Measurements from ENCODE around the gene CTSW. TPM values are rescaled to one million over a fixed set of nuclear protein-coding genes. Genes with fewer than 3 reads are reported as not detected.

The CTSW gene
- total RNA-seq, 1 donor = 0.43 TPM

GRCh38 chr11:65868076-65868667 is 11.5 kb upstream of the CTSW start:
- no peak overlapping the region for H3K4me3 ChIP-seq (ENCODE audit: low read depth, low read length)
- no peak for TF ChIP-seq CTCF (IDR thresholded peaks at IDR 0.05; ENCODE audit: insufficient read depth, low read depth, low read length)
- DNase-seq (ENCODE audit: low read depth) = no peak

- no peak for DNase-seq (ENCODE audit: low read depth)
- no peak for TF ChIP-seq CTCF (IDR thresholded peaks at IDR 0.05; ENCODE audit: insufficient read depth, low read depth, low read length)
- no peak overlapping the region for H3K4me3 ChIP-seq (ENCODE audit: low read depth, low read length)
These were observed 10.7 kb upstream of the CTSW start for GRCh38 chr11:65868907-65869306.

- no peak overlapping the region for H3K4me3 ChIP-seq (ENCODE audit: low read depth, low read length)
- DNase-seq (ENCODE audit: low read depth) = no peak
- no peak for TF ChIP-seq CTCF (IDR thresholded peaks at IDR 0.05; ENCODE audit: insufficient read depth, low read depth, low read length)
These were observed 9.9 kb upstream of the CTSW start for GRCh38 chr11:65869643-65870306.

GRCh38 chr11:65870307-65870658 is 9.4 kb upstream of the CTSW start:
- no peak overlapping the region for H3K4me3 ChIP-seq (ENCODE audit: low read depth, low read length)
- TF ChIP-seq CTCF (IDR thresholded peaks at IDR 0.05; ENCODE audit: insufficient read depth, low read depth, low read length) = no peak
- no peak for DNase-seq (ENCODE audit: low read depth)

GRCh38 chr11:65870706-65871681 is 8.6 kb upstream of the CTSW start:
- TF ChIP-seq CTCF (IDR thresholded peaks at IDR 0.05; ENCODE audit: insufficient read depth, low read depth, low read length) = no peak
- DNase-seq (ENCODE audit: low read depth) = no peak
- peak overlapping the region; percentile 72 for H3K4me3 ChIP-seq (ENCODE audit: low read depth, low read length)

GRCh38 chr11:65871811-65872548 is 7.7 kb upstream of the CTSW start:
- no peak for DNase-seq (ENCODE audit: low read depth)
- peak overlapping the region; percentile 72 for H3K4me3 ChIP-seq (ENCODE audit: low read depth, low read length)
- TF ChIP-seq CTCF (IDR thresholded peaks at IDR 0.05; ENCODE audit: insufficient read depth, low read depth, low read length) = peak; percentile 30

Measured in fibroblast of villous mesenchyme (primary cell).